8988T (cell line): ENCODE data around the gene FYCO1.

ENCODE experiments used
- DNase-seq: peaks from one replicate; pipeline ENCODE4 v3.0.0; 2011

FYCO1 gene

GRCh38 chr3:45981346-45982074, 14.1 kb downstream of the FYCO1 start:
- DNase-seq = no peak

GRCh38 chr3:45980819-45981218, 14.8 kb downstream of the FYCO1 start:
- DNase-seq = no peak

GRCh38 chr3:45980229-45980813, 15.3 kb downstream of the FYCO1 start:
- DNase-seq = no peak

GRCh38 chr3:45979378-45979777, 16.2 kb downstream of the FYCO1 start:
- no peak for DNase-seq

- DNase-seq = no peak
Measured at GRCh38 chr3:45978006-45978761, 17.4 kb downstream of the FYCO1 start.

- DNase-seq = no peak
Measured at GRCh38 chr3:45976191-45977091, 19.2 kb downstream of the FYCO1 start.

GRCh38 chr3:45975686-45976085, 19.9 kb downstream of the FYCO1 start:
- DNase-seq = no peak

- DNase-seq = no peak
Measured at GRCh38 chr3:45974686-45975085, 20.9 kb downstream of the FYCO1 start.

- no peak for DNase-seq
Measured at GRCh38 chr3:45972534-45973402, 22.9 kb downstream of the FYCO1 start.

- DNase-seq = no peak
Measured at GRCh38 chr3:45969953-45970352, 25.7 kb downstream of the FYCO1 start.

- no peak for DNase-seq
Measured at GRCh38 chr3:45969116-45969515, 26.5 kb downstream of the FYCO1 start.

GRCh38 chr3:45968706-45969105, 26.9 kb downstream of the FYCO1 start:
- no peak for DNase-seq

GRCh38 chr3:45968149-45968548, 27.5 kb downstream of the FYCO1 start:
- DNase-seq = no peak

- no peak for DNase-seq
Measured at GRCh38 chr3:45967724-45968123, 27.9 kb downstream of the FYCO1 start.

- no peak for DNase-seq
Measured at GRCh38 chr3:45966950-45967640, 28.5 kb downstream of the FYCO1 start.

- DNase-seq = no peak
Measured at GRCh38 chr3:45966371-45966791, 29.2 kb downstream of the FYCO1 start.

GRCh38 chr3:45965653-45966052, 30.0 kb downstream of the FYCO1 start:
- DNase-seq = no peak

GRCh38 chr3:45965253-45965652, 30.4 kb downstream of the FYCO1 start:
- DNase-seq = no peak

- no peak for DNase-seq
Measured at GRCh38 chr3:45964139-45964538, 31.5 kb downstream of the FYCO1 start.

- DNase-seq = no peak
Measured at GRCh38 chr3:45962033-45962432, 33.6 kb downstream of the FYCO1 start.

GRCh38 chr3:45960289-45960688, 35.3 kb downstream of the FYCO1 start:
- DNase-seq = no peak
